ENCODE measurements around the gene DCBLD1.

DNA sequence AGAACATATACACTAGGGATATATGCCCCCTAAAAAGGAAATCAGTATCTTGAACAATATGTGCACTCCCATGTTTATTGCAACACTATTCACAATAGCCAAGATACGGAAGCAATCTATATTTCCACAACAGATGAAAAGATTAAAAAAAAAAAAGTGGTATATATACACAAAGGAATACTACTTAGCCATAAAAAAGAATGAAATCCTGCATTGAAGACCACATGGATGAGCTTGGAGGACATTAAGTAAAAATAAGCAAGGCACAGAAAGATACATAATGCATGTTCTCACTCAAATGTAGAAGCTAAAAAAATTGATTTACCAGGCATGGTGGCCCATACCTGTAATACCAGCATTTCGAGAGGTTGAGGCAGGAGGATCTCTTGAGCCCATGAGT lies 115.3 kb downstream of the DCBLD1 start:
- TF ChIP-seq, protein P1, sequence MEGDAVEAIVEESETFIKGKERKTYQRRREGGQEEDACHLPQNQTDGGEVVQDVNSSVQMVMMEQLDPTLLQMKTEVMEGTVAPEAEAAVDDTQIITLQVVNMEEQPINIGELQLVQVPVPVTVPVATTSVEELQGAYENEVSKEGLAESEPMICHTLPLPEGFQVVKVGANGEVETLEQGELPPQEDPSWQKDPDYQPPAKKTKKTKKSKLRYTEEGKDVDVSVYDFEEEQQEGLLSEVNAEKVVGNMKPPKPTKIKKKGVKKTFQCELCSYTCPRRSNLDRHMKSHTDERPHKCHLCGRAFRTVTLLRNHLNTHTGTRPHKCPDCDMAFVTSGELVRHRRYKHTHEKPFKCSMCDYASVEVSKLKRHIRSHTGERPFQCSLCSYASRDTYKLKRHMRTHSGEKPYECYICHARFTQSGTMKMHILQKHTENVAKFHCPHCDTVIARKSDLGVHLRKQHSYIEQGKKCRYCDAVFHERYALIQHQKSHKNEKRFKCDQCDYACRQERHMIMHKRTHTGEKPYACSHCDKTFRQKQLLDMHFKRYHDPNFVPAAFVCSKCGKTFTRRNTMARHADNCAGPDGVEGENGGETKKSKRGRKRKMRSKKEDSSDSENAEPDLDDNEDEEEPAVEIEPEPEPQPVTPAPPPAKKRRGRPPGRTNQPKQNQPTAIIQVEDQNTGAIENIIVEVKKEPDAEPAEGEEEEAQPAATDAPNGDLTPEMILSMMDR (optimal IDR thresholded peaks at IDR 0.05 in 1 of 3, IDR thresholded peaks at IDR 0.05 in 1 of 3, conservative IDR thresholded peaks at IDR 0.05 in 1 of 3; ENCODE audit: extremely low read depth in 1 of 3, insufficient read depth in 2 of 3, low read length in 3 of 3): no peak
- no peak for TF ChIP-seq EZH2 (IDR thresholded peaks at IDR 0.05; ENCODE audit: low read length)

Measured in keratinocyte (primary cell).